ENCODE results near the gene FAM131B.

FAM131B gene

GRCh38 chr7:143381427-143382125 is 19.1 kb upstream of the FAM131B start:
- Mint-ChIP-seq H3K9me3 (no peaks in the 10 kb centered on the region), H3K27ac (peak overlapping the region; percentile 7), H3K27me3 (no peaks in the 10 kb centered on the region), H3K36me3 (peaks cover 0 to 2% of the 10 kb centered on the region in 2 donors), H3K4me3 (peak overlapping the region; percentile 71 to 79), H3K4me1 (peaks cover 11 to 26% of the 10 kb centered on the region in 2 donors)
- DNase-seq (no peak), ATAC-seq (replicated peaks) (peak; percentile 4 to 14)

DNA sequence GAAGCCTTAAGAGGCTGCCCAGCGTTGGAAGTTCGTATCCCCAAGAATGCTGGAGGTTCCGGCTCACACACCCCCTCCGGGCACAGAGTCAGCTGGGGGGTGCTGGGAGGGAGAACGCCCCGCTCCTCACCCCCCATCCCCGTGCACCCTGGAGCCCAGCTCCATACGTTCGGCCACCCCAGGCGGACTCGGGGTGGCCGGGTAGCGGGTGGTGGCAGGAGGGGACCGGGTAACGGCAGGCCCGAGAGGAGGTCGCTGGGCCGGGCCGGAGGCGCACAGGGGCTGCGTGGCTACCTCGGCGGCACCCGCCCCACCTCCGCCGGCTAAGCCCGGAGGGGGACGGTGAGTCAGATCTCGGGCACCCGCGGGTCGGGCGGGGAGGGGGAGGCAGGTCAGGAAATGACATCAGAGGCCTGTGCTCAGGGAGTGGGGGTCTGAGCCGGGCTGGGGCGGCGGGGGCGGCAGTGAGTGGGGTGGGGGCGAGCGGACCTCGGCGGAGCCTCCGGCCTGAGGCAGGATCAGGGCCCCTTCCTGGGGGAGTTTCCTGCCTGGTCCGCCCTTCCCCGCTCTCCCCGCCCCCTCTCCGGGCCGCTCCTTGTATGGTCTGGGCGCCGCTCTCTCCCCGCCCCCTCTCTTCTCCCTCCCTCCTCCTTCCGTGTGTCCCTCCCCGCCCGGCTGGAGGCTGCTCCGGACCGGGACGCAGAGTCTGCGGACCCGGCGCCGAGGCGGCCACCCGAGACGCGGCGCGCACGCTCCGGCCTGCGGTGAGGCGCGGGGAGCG is 18.3 kb upstream of the FAM131B start, which contains the start of gene ZYX:
Gene ZYX, plus strand, starts transcription at position 700 of the 781 bp plus-strand sequence. CDS start 227 bp downstream, outside the sequence.
- Mint-ChIP-seq H3K4me1 (peaks cover 12 to 26% of the 10 kb centered on the region in 2 donors), H3K4me3 (peak within 1 kb of the TSS; percentile 79 to 83), H3K27me3 (no peaks in the 10 kb centered on the region), H3K27ac (peak within 1 kb of the TSS; percentile 82), H3K36me3 (peaks cover 0 to 2% of the 10 kb centered on the region in 2 donors), H3K9me3 (no peaks in the 10 kb centered on the region)
- DNase-seq: peak; percentile 81
- peak; percentile 81 to 85 for ATAC-seq (replicated peaks)

- H3K4me1 Mint-ChIP-seq: peaks cover 16 to 30% of the 10 kb centered on the region in 2 donors
- peak overlapping the region; percentile 79 to 83 for H3K4me3 Mint-ChIP-seq
- H3K27ac Mint-ChIP-seq: peak overlapping the region; percentile 82
- DNase-seq (peak; percentile 79), ATAC-seq (replicated peaks) (peak; percentile 69)
- H3K9me3 Mint-ChIP-seq: no peaks in the 10 kb centered on the region
- no peaks in the 10 kb centered on the region for H3K27me3 Mint-ChIP-seq
- peaks cover 0 to 2% of the 10 kb centered on the region in 2 donors for H3K36me3 Mint-ChIP-seq
Measured at GRCh38 chr7:143380260-143380645, 17.7 kb upstream of the FAM131B start.

GRCh38 chr7:143379611-143380259 is 17.2 kb upstream of the FAM131B start:
- Mint-ChIP-seq H3K36me3 (peaks cover 0 to 2% of the 10 kb centered on the region in 2 donors), H3K27me3 (no peaks in the 10 kb centered on the region), H3K4me1 (peaks cover 19 to 35% of the 10 kb centered on the region in 2 donors), H3K9me3 (no peaks in the 10 kb centered on the region), H3K27ac (peak overlapping the region; percentile 82), H3K4me3 (peak overlapping the region; percentile 79 to 83)
- DNase-seq (no peak), ATAC-seq (replicated peaks) (peak in 1 of 2 donors; percentile 1)

DNA sequence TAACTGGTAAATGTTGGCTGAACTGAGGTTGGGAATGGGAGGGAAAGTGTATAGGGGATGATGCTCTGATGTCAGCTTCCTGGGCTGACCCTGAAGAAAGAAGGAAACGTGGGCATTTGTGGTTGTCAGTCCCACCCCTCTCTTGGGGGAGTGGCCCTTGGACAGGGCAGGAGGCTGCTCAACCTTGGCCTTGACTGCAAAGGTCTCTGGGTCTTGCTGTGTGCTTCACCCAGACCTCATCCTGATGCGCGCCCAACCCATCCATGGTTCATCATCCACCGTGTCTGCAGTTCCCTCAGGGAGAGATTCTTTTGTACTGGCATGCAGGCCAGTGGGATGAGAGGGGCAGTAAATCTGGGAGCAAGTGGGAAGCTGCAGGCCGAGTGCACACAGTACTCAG is 13.9 kb upstream of the FAM131B start:
- DNase-seq (no peak), ATAC-seq (replicated peaks) (no peak)
- Mint-ChIP-seq H3K4me3 (no peak overlapping the region), H3K36me3 (no peaks in the 10 kb centered on the region), H3K27ac (no peak overlapping the region), H3K27me3 (no peaks in the 10 kb centered on the region), H3K9me3 (no peaks in the 10 kb centered on the region), H3K4me1 (peaks cover 31 to 36% of the 10 kb centered on the region in 2 donors)

GRCh38 chr7:143375298-143376034 is 13.0 kb upstream of the FAM131B start:
- H3K27ac Mint-ChIP-seq: no peak overlapping the region
- H3K36me3 Mint-ChIP-seq: no peaks in the 10 kb centered on the region
- DNase-seq (no peak), ATAC-seq (replicated peaks) (peak; percentile 36 to 49)
- H3K4me1 Mint-ChIP-seq: peaks cover 31 to 36% of the 10 kb centered on the region in 2 donors
- H3K4me3 Mint-ChIP-seq: no peak overlapping the region
- no peaks in the 10 kb centered on the region for H3K27me3 Mint-ChIP-seq
- H3K9me3 Mint-ChIP-seq: no peaks in the 10 kb centered on the region

GRCh38 chr7:143374561-143374960 is 12.0 kb upstream of the FAM131B start:
- no peaks in the 10 kb centered on the region for H3K9me3 Mint-ChIP-seq
- no peak overlapping the region for H3K4me3 Mint-ChIP-seq
- ATAC-seq (replicated peaks) (no peak), DNase-seq (no peak)
- peaks cover 27 to 30% of the 10 kb centered on the region in 2 donors for H3K4me1 Mint-ChIP-seq
- no peaks in the 10 kb centered on the region for H3K27me3 Mint-ChIP-seq
- H3K36me3 Mint-ChIP-seq: no peaks in the 10 kb centered on the region
- no peak overlapping the region for H3K27ac Mint-ChIP-seq

GRCh38 chr7:143373255-143373794 is 10.8 kb upstream of the FAM131B start:
- Mint-ChIP-seq H3K4me3 (no peak overlapping the region), H3K4me1 (peaks cover 24% of the 10 kb centered on the region in 2 donors), H3K9me3 (no peaks in the 10 kb centered on the region), H3K36me3 (no peaks in the 10 kb centered on the region), H3K27me3 (no peaks in the 10 kb centered on the region), H3K27ac (no peak overlapping the region)
- no peak for DNase-seq
- no peak for ATAC-seq (replicated peaks)

DNA sequence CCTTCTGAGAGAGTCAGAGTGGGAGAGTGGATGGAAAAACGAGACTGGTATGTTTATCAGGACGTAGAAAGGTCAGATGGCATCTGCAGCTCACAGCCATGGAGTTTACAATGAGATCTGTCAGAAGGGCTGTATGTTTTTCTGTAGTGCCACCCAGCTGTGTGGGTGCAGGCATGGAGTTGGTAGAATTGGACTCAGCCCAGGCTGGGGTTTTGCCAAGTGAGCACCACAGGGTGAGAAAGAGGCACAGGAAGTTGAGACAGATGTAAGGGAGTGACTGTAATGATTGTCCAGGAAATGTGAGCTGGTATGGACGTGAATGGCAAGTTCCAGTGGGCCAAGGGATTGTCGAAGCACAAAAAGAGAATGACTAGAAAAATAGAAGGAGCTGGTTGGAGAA is 9.6 kb upstream of the FAM131B start:
- DNase-seq (no peak), ATAC-seq (replicated peaks) (peak in 1 of 2 donors; percentile 45)
- Mint-ChIP-seq H3K9me3 (no peaks in the 10 kb centered on the region), H3K4me1 (peaks cover 24% of the 10 kb centered on the region in 2 donors), H3K27me3 (peaks cover 3 to 5% of the 10 kb centered on the region in 2 donors), H3K36me3 (no peaks in the 10 kb centered on the region), H3K4me3 (no peak overlapping the region), H3K27ac (no peak overlapping the region)

- no peak overlapping the region for H3K27ac Mint-ChIP-seq
Measured at GRCh38 chr7:143369678-143370651, 7.5 kb upstream of the FAM131B start.

GRCh38 chr7:143368387-143368786 is 5.9 kb upstream of the FAM131B start:
- H3K4me3 Mint-ChIP-seq: no peak overlapping the region
- no peaks in the 10 kb centered on the region for H3K9me3 Mint-ChIP-seq

More at GRCh38 chr7:143369678-143370651, 7.5 kb upstream of the FAM131B start:
- Mint-ChIP-seq H3K27me3 (peaks cover 10 to 15% of the 10 kb centered on the region in 2 donors), H3K36me3 (no peaks in the 10 kb centered on the region), H3K4me1 (peaks cover 16 to 17% of the 10 kb centered on the region in 2 donors), H3K4me3 (no peak overlapping the region), H3K9me3 (no peaks in the 10 kb centered on the region)
- no peak for DNase-seq
- no peak for ATAC-seq (replicated peaks)

GRCh38 chr7:143367972-143368371 is 5.5 kb upstream of the FAM131B start:
- H3K9me3 Mint-ChIP-seq: no peaks in the 10 kb centered on the region
- ATAC-seq (replicated peaks) (no peak), DNase-seq (no peak)

More at GRCh38 chr7:143368387-143368786, 5.9 kb upstream of the FAM131B start:
- ATAC-seq (replicated peaks) (no peak), DNase-seq (no peak)
- H3K27me3 Mint-ChIP-seq: peaks cover 26 to 31% of the 10 kb centered on the region in 2 donors
- peaks cover 8 to 11% of the 10 kb centered on the region in 2 donors for H3K4me1 Mint-ChIP-seq
- no peak overlapping the region for H3K27ac Mint-ChIP-seq
- no peaks in the 10 kb centered on the region for H3K36me3 Mint-ChIP-seq

More at GRCh38 chr7:143367972-143368371, 5.5 kb upstream of the FAM131B start:
- Mint-ChIP-seq H3K27ac (no peak overlapping the region), H3K4me3 (no peak overlapping the region), H3K36me3 (no peaks in the 10 kb centered on the region), H3K4me1 (peaks cover 11 to 15% of the 10 kb centered on the region in 2 donors), H3K27me3 (peaks cover 30 to 35% of the 10 kb centered on the region in 2 donors)
